HG03521 (cell line): ENCODE measurements around the gene CLBA1.

ENCODE experiments used
- ATAC-seq: cut with Tn5 transposase; IDR thresholded peaks from one replicate; pipeline ENCODE4 v1.9.1; 2021; ENCODE audit warnings: mild to moderate bottlenecking, moderate library complexity; ENCODE audit not compliant: unreplicated experiment

CLBA1 gene

GRCh38 chr14:104979758-104980610 lies 5.6 kb upstream of the CLBA1 start:
- ATAC-seq = no peak

GRCh38 chr14:104980611-104981531 lies 4.7 kb upstream of the CLBA1 start:
- ATAC-seq = no peak

GRCh38 chr14:104981699-104982541 lies 3.7 kb upstream of the CLBA1 start:
- ATAC-seq = no peak

GRCh38 chr14:104982548-104983230 lies 2.9 kb upstream of the CLBA1 start:
- no peak for ATAC-seq

GRCh38 chr14:104983231-104983721 lies 2.3 kb upstream of the CLBA1 start:
- ATAC-seq = no peak

GRCh38 chr14:104984056-104984894 lies 1.3 kb upstream of the CLBA1 start:
- no peak for ATAC-seq

- no peak for ATAC-seq
These were observed 1.0 kb downstream of the CLBA1 start for GRCh38 chr14:104986487-104987164.

GRCh38 chr14:104989236-104989950 lies 3.8 kb downstream of the CLBA1 start:
- no peak for ATAC-seq

- no peak for ATAC-seq
These were observed 4.3 kb downstream of the CLBA1 start for GRCh38 chr14:104989951-104990303.

GRCh38 chr14:104991896-104992230 lies 6.3 kb downstream of the CLBA1 start:
- no peak for ATAC-seq

GRCh38 chr14:104992501-104992900 lies 6.9 kb downstream of the CLBA1 start:
- no peak for ATAC-seq

- ATAC-seq = no peak
These were observed 7.7 kb downstream of the CLBA1 start for GRCh38 chr14:104993306-104993705.

GRCh38 chr14:104993808-104994591 lies 8.4 kb downstream of the CLBA1 start:
- no peak for ATAC-seq

- ATAC-seq = no peak
These were observed 9.4 kb downstream of the CLBA1 start for GRCh38 chr14:104994978-104995377.

- ATAC-seq = no peak
These were observed 10.4 kb downstream of the CLBA1 start for GRCh38 chr14:104996032-104996431.

GRCh38 chr14:104996483-104996882 lies 10.9 kb downstream of the CLBA1 start:
- ATAC-seq = no peak

- ATAC-seq = no peak
These were observed 13.2 kb downstream of the CLBA1 start for GRCh38 chr14:104998801-104999200.
